SU-DHL-6 (cell line): ENCODE measurements around the gene FITM1.

Experiments used
- H2AFZ ChIP-seq: fragments of 200-600 bp; sonication (generic); 2 replicates; pipeline ENCODE4 v1.6.1; 2014; ENCODE audit warnings: low read depth, mild to moderate bottlenecking, moderate library complexity, mixed read lengths, antibody characterized with exemption, low read length; ENCODE audit not compliant: severe bottlenecking
- H3F3A ChIP-seq: fragments of 200-600 bp; shearing (Covaris generic); 2 replicates; pipeline ENCODE4 v1.6.0; 2016; ENCODE audit warnings: antibody characterized with exemption, mild to moderate bottlenecking; ENCODE audit not compliant: insufficient read depth
- H3K27ac ChIP-seq: fragments of 200-600 bp; sonication (generic); 2 replicates; pipeline ENCODE4 v1.5.1; 2016; ENCODE audit warnings: low read depth, mild to moderate bottlenecking, low read length, moderate library complexity, mixed read lengths
- H3K27me3 ChIP-seq: fragments of 200-600 bp; sonication (generic), shearing (Covaris generic); 2 replicates; pipeline ENCODE4 v1.6.0; 2014; ENCODE audit warnings: mild to moderate bottlenecking, low read length
- H3K36me3 ChIP-seq: fragments of 200-600 bp; sonication (generic); 2 replicates; pipeline ENCODE4 v1.6.1; 2014; ENCODE audit warnings: mild to moderate bottlenecking, low read length, mixed read lengths
- H3K4me2 ChIP-seq: fragments of 300-600, 200-600 bp; shearing (Covaris generic), sonication (generic); 2 replicates; pipeline ENCODE4 v1.6.0; 2014; ENCODE audit warnings: low read length, low read depth, mild to moderate bottlenecking; ENCODE audit not compliant: poor library complexity, severe bottlenecking
- H3K4me3 ChIP-seq: fragments of 200-600 bp; sonication (generic); 2 replicates; pipeline ENCODE4 v1.5.1; 2014; ENCODE audit warnings: antibody characterized with exemption, low read length, mild to moderate bottlenecking, mixed read lengths; ENCODE audit not compliant: insufficient read depth, poor library complexity, severe bottlenecking
- H3K79me2 ChIP-seq: fragments of 200-600 bp; sonication (generic); 2 replicates; pipeline ENCODE4 v1.6.1; 2014; ENCODE audit warnings: mild to moderate bottlenecking, low read length, moderate library complexity; ENCODE audit not compliant: insufficient read depth
- H3K9ac ChIP-seq: fragments of 200-600 bp; sonication (generic); 2 replicates; pipeline ENCODE4 v1.7.0; 2014; ENCODE audit warnings: mild to moderate bottlenecking, low read length
- H3K9me2 ChIP-seq: fragments of 200-600 bp; sonication (generic); replicated peaks from 2 replicates; pipeline ENCODE4 v1.6.1; 2014; ENCODE audit warnings: low read length; ENCODE audit not compliant: insufficient read depth
- H3K9me3 ChIP-seq: fragments of 200-600 bp; sonication (generic); 2 replicates; pipeline ENCODE4 v1.6.1; 2014; ENCODE audit warnings: low read length, mixed read lengths; ENCODE audit not compliant: insufficient read depth
- H4K20me1 ChIP-seq: fragments of 200-600 bp; sonication (generic); 2 replicates; pipeline ENCODE4 v1.6.1; 2014; ENCODE audit warnings: low read depth, mild to moderate bottlenecking, antibody characterized with exemption, low read length, moderate library complexity, mixed read lengths
- CTCF ChIP-seq: fragments of 200-600 bp; sonication (generic); IDR thresholded peaks from one replicate; pipeline ENCODE4 v1.5.1; 2017; ENCODE audit warnings: antibody characterized with exemption, mild to moderate bottlenecking, low read length, moderate library complexity; ENCODE audit not compliant: insufficient read depth, poor library complexity, severe bottlenecking
- EZH2phosphoT487 ChIP-seq: fragments of 200-600 bp; sonication (generic), shearing (Covaris generic); conservative IDR thresholded peaks from 2 replicates; pipeline ENCODE4 v1.6.1; 2018; ENCODE audit warnings: mild to moderate bottlenecking, antibody characterized with exemption, low read length, moderate library complexity, mixed read lengths

FITM1 gene

GRCh38 chr14:24093207-24093900, 37.1 kb upstream of the FITM1 start:
- Histone ChIP-seq H3K9me3 (no peaks in the 10 kb centered on the region), H3K9ac (peak overlapping the region; percentile 96), H4K20me1 (no peaks in the 10 kb centered on the region), H3K27me3 (no peaks in the 10 kb centered on the region), H2AFZ (peak overlapping the region; percentile 43), H3K36me3 (no peaks in the 10 kb centered on the region), H3K4me2 (peak overlapping the region; percentile 87), H3F3A (peaks cover 19% of the 10 kb centered on the region), H3K4me3 (peak overlapping the region; percentile 92), H3K79me2 (peaks cover 8% of the 10 kb centered on the region; the same call in 1 of the 2 replicates), H3K27ac (peak overlapping the region; percentile 50), H3K9me2 (no peaks in the 10 kb centered on the region)
- TF ChIP-seq CTCF (no peak), EZH2phosphoT487 (no peak)

- H3K9ac ChIP-seq, result peak within 1 kb of the TSS; percentile 96
- no peaks in the 10 kb centered on the region for H3K27me3 ChIP-seq
- H3F3A ChIP-seq, result peaks cover 19% of the 10 kb centered on the region
- H3K4me3 ChIP-seq, result peak within 1 kb of the TSS; percentile 92
- peak within 1 kb of the TSS; percentile 43 for H2AFZ ChIP-seq
- H3K79me2 ChIP-seq, result peaks cover 8% of the 10 kb centered on the region; the same call in 1 of the 2 replicates
- peak within 1 kb of the TSS; percentile 84 for H3K27ac ChIP-seq
- H4K20me1 ChIP-seq, result no peaks in the 10 kb centered on the region
- H3K36me3 ChIP-seq, result no peaks in the 10 kb centered on the region
- H3K9me3 ChIP-seq, result no peaks in the 10 kb centered on the region
- H3K4me2 ChIP-seq, result peak within 1 kb of the TSS; percentile 87
- TF ChIP-seq EZH2phosphoT487, result no peak
- no peak for TF ChIP-seq CTCF
- no peaks in the 10 kb centered on the region for H3K9me2 ChIP-seq
These were observed 36.3 kb upstream of the FITM1 start, which contains the start of gene PCK2 for GRCh38 chr14:24093901-24094840. PCK2 (plus strand) TSS chr14:24094311; CDS start chr14:24094406, 95 bp downstream.

- no peaks in the 10 kb centered on the region for H3K36me3 ChIP-seq
- peak overlapping the region; percentile 43 for H2AFZ ChIP-seq
- H3K9ac ChIP-seq, result peak overlapping the region; percentile 96
- H3K27ac ChIP-seq, result peak overlapping the region; percentile 84
- peaks cover 19% of the 10 kb centered on the region for H3F3A ChIP-seq
- H3K27me3 ChIP-seq, result no peaks in the 10 kb centered on the region
- no peaks in the 10 kb centered on the region for H3K9me2 ChIP-seq
- H3K79me2 ChIP-seq, result peaks cover 8% of the 10 kb centered on the region; the same call in 1 of the 2 replicates
- H3K4me2 ChIP-seq, result peak overlapping the region; percentile 87
- H4K20me1 ChIP-seq, result no peaks in the 10 kb centered on the region
- TF ChIP-seq CTCF, result no peak
- no peak for TF ChIP-seq EZH2phosphoT487
- H3K9me3 ChIP-seq, result no peaks in the 10 kb centered on the region
- H3K4me3 ChIP-seq, result peak overlapping the region; percentile 92
These were observed 35.6 kb upstream of the FITM1 start for GRCh38 chr14:24094841-24095270.
